ENCODE results near the gene SMC5.
"Not testable (repeated sequence)": the region's sequence is repeated elsewhere in the genome, so short reads cannot be mapped to it uniquely, and the experiment has no call there.

The SMC5 gene

DNA sequence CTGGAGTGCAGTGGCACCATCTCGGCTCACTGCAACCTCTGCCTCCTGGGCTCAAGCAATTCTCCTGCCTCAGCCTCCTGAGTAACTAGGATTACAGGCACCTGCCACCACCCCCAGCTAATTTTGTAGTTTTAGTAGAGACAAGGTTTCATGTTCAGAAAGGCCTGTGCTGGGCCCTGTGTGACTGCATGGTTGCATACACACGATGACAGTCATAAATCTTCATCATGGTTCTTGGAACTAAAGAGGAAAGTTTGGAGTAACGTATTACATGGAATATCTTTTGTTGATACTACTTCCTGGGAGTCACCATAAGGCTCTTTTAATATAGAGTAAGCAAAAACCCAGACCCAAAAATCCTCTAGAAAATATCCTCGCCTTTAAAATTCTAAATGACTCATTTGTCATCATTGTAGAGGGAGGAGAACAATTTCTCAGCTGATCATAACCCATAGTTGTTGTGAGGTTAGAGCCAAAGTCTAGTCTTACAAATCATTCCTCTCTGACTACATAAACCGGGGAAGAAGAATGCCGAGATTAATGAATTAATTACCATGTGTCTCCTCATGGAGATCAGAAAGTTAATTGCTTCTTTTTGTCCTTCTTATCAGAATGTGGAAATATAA, 108.6 kb downstream of the SMC5 start:
- DNase-seq (ENCODE audit: low spot score), result no peak

DNA sequence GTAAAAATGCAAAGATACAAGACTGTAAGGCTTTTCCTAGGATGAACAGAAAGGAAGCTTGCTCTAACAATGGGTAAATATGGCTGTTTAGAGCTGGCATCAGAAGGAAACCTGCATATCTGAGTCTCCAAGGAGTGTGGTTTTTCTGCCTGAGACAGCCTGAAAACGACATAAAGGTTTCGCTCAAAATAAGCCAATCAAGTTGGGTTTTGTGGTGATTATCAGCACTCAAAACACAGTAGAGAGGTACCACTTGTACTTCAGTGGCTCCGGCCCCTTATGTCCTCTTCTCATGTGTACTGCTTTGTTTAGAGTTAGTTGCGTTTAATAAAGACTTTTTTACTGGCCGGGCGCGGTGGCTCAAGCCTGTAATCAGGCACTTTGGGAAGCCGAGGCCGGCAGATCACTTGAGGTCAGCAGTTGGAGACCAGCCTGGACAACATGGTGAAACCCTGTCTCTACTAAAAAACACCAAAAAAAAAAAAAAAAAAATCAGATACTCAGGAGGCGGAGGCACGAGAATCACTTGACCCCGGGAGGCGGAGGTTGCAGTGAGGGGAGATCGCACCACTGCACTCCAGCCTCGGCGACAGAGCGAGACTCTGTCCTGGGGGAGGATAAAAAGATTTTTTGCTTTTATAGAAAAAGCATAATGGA, 116.3 kb downstream of the SMC5 start:
- no peak for DNase-seq (ENCODE audit: low spot score)

DNA sequence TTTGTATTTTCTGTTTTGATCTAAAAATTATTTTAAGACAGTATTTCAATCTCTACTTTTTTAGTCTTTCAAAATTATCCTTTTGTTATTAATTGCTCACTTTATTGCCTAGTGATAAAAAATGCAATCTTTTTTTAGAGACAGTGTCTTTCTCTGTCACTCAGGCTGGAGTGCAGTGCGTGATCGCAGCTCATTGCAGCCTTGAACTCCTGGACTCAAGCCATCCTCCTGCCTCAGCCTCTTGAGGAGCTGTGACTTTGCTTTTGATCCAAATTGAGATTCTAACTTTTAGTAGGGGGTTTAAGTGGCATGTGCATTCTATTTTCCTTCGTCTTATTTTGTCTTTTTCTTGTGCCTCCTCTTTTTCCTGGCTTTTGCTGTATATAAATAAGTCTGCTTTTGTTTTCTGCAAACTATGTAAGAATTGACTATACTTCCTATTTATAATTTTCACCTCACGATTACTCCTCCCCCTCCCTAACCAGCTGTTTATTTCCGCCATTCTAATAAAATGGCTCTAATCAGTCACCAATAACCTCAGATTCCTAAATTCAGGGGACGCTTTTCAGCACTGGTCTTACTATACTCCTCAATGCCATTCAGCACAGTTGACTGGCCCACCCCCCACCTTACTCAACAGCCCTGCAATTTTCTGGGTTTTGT, 123.4 kb downstream of the SMC5 start:
- DNase-seq (ENCODE audit: low spot score), result peak; percentile 45

DNA sequence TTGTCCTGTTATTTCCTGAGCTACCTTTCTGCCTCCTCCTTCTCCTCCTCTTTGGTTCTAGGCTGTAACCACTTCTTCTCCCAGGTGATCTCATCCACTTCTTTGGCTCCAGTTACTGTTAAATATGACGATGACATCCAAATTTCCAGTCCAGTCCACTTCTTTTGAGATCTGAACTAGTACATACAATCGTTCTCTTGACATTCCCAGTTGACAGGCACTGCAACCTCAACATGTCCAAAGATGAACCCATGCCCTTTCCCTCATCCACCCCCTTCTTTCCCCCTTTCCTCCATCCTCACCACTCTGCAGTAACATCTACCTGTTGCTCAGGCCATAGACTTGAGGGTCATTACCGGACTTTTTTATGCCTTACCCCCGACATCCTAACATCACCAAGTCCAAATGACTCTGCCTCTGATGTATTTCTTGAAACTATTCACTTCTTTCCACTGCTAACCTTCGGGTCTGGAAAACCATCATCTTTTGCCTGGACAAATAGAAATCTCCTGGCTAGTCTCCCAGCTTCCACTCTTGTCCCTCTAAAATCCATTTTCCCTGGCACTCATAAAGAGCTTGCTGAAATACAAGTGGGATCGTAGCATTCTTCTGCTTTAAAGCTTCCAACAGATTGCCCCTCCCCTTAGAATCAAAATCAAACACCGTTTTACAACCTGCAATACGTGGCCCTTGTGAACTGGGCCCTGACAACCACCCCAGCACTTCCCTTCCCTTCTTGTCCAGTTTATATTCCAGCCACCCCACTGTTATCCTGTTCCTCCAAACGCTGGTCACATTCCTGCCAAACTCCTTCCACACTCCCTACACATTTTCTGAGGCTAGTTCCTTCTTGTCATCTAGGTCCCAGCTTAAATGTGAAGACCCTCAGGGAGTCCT, 124.2 kb downstream of the SMC5 start:
- DNase-seq (ENCODE audit: low spot score), result peak; percentile 41

DNA sequence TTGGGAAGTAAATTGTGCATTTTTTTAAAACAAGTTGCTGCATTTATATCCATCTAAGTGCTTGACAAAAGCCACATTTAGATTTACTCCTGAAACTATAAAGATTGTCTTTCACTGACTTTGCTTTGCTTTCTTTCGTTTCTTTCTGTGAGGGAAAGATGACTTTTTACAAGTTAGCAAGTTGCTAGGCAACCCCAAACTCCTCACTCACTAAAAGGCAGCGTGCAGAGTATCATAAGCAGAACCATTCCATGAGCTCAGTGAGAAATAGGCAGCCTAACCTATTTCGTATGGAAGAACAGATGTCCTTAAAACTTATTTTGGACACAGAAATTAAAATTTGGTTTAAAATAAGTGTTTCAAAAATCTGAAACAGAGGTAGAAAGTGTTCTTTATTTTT, 126.6 kb downstream of the SMC5 start:
- DNase-seq (ENCODE audit: low spot score), result no peak

DNA sequence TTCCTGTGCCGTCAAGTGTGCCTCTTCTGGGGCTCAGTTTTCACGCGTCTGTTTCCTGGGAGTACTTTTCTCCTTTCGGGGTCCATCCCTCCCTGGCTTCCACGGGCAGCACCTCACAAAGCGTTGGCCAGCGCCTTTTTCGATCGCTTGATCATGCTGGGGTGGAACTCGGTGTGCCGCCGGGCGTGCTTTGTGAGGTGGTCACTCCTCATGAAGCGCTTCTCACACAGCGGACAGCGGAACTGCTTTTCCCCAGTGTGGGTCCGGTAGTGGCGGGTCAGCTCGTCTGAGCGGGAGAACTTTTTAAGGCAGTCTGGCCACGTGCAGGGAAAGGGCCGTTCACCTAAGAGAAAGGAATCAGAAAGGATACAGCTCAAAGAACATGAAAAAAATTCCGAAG, 128.9 kb downstream of the SMC5 start:
- DNase-seq (ENCODE audit: low spot score), result no peak

DNA sequence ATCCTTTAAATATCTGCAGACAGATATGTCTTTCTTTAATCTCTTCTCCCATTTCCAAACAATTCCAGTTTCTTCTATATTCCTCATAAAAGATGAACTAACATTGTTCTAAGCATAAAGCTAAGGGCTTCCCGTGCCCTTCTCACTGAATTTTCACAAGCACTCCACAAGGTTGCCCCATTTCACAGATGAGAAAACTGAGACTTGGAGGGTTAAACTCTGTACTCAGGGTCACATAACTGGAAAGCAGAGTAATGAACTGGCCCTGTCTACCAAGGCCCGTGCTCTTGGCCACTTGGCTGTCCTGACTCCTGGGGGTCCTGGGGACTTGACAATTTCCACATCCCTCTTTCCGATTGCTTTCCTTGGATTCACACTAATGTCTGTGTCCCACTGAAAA, 130.4 kb downstream of the SMC5 start:
- no peak for DNase-seq (ENCODE audit: low spot score)

DNA sequence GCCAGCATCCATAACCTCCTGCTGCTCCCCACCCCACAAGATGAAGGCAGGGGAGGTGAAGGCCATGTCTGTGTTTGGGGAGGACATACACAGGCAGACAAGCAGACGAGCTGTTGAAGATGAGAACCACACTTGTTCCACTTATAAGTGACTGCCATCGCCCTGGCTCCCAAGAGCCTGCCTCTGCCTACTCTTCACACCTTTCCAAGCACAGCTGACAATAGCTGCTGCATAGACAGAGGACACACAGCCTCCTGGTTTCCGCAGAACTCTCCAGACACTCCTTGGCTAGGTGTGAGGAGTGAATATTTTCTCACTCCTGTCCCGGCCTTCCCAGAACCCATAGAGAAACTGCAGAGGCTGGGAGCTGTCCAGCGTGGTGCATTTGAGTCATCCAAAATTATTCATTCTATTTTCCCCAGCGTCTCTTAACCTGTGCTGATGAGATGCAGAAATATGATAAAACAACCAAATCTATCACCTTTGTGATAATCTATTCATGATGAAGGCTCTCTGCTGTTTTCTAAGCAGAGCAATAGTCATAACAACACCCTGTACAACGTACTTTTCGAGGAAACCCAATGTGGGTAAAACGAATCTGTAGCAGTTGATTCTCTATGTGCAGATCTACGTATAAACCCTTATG, 131.0 kb downstream of the SMC5 start:
- DNase-seq (ENCODE audit: low spot score), result peak; percentile 55

DNA sequence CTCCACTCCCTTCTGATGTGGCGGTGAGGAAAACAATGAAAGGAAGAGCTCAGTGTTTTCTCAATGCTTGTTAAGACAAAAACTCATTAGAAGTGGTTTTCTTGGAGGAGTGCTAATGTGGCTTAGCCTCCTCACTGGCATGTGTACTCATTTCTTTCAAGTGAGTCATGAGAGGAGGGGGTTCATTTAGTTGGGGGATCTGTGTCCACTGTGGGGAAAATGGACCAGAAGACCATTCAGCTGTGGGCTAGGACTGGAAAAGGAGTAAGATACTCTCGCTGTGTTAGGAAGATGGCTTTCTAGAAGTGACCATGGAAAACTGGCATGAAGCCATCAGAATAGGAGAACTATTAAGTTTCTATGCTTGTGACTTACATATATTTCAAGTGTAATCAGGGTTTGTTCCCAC, 132.2 kb downstream of the SMC5 start:
- peak; percentile 39 for DNase-seq (ENCODE audit: low spot score)

DNA sequence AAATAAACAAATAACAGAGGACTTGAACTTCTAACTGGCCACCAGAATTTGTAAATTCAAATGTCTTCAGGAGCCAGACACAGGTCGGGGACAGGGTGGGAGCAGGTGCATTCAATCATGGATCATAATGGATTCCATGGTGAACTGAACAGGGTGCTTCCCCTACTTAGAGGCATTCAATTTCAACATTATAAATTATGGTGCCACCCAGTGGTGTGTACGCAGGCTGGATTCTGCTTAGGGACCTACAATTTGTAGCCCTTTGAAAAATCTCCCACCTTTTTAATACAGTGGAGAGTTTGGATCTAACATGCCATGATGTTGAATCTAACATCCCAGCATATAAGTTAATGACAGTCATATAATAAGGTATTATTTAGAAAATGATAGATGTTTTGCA, 133.4 kb downstream of the SMC5 start:
- DNase-seq (ENCODE audit: low spot score), result peak; percentile 65

DNA sequence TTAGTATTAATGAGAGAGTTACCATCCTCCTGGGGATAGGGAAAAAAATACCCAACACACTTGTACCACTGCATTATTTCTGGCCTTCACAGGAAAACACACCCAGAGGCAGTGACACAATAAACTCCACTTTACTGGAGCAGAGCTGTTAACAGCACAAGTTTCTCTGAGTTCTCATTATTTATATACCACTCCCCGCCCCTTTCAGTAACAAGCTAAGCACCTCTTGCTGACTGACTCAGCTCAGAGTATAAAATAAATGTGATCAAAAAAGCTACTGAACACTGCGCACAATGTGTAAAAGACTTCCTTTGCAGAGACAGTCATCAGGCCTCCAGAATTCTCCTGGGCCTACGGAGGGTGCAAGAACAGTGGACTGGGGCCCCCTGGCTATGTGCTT, 134.1 kb downstream of the SMC5 start:
- no peak for DNase-seq (ENCODE audit: low spot score)

DNA sequence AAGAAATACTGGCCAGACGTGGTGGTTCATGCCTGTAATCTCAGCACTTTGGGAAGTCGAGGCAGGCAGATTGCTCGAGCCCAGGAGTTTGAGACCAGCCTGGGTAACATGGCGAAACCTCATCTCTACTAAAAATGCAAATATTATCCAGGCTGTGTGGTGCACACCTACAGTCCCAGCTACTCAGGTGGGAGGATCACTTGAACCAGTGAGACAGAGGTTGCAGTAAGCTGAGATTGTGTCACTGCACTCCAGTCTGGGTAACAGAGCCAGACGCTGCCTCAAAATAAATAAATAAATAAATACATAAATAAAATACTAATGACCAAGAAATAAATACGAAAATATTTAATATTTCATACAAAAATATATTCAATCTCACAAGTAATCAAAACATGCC, 136.9 kb downstream of the SMC5 start:
- DNase-seq (ENCODE audit: low spot score), result no peak

DNA sequence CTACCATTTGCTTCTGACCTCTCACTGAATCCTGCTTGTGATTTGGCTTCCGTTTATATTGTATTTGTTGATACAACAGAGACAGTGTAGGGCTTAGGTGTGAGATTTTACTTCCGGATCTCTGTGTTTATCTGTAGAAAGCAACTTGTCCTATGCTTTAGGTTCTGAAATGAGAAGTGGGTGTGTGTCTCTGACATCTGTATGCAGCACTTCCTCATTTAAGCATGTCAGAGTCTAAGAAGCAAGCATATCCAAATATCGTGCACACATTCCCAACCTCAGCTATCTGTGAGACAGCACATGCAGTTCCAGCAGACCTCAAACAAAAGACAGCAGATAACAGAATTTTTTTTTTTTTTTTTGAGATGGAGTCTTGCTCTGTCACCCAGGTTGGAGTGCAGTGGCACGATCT, 139.4 kb downstream of the SMC5 start:
- DNase-seq (ENCODE audit: low spot score), result peak; percentile 39

DNA sequence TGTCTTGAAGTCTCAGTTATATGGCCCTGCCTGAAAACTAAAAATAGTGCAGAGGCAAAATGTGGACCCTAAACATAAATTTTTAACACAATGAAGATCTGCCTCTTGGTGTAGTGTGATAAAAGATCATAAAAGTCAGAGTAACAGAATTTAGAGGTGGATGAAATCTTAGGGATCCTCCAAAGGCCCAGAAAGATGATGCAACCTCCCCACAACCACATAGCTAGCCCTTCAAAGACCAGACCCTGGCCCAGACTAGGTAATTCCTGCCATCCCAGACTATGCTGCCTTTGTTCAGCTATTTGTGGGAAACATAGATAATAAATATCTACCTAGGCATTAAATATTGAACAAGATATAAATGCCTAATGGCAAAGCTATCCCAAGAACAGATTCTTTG, 140.4 kb downstream of the SMC5 start:
- no peak for DNase-seq (ENCODE audit: low spot score)

DNA sequence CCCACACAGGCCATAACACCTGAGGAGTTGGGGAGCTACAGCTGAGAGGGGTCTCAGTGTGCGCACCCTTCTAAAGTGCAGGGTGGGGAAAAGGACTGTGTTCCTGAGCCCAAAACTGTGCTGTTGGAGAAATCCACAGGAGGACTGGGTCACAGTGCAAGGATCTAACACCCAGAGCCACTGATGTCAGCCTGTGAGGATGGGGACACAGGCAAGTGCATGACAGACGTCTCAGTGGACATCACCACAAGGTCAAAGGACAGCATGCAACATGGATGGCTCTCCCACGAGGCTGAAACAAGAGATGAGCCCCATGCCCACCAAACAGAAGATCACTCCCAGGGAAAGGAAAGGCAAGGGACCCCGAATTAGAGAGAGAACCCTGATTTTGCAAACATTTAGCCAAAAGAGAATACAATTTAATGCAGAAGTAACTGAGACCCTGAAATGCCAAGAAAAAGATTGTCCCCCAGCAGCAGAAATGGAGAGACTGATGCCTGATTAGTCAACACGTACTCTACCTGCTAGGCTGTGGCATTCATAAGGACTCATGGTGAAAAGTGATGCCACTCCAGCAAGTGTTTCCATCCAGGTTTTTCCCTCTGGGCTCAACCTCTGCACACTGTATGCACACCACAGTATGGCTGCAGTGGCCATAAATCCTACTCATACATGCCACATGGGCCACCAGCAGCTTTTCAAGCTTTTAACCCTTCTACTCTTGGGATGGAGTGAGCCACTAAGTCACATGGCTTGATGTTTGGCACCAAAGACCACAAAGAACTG, 141.5 kb downstream of the SMC5 start:
- no peak for DNase-seq (ENCODE audit: low spot score)

DNA sequence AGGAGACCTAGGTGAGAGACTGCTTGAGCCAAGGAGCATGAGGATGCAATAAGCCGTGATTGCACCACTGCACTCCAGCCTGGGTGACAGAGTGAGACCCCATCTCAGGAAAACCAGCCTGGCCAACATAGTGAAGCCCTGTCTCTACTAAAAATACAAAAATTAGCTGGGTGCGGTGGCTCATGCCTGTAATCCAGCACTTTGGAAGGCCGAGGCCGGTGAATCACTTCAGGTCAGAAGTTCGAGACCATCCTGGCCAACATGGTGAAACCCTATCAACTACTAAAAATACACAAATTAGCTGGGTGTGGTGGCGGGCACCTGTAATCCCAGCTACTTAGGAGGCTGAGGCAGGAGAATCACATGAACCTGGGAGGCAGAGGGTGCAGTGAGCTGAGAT, 142.5 kb downstream of the SMC5 start:
- not testable (repeated sequence) for DNase-seq (ENCODE audit: low spot score)

DNA sequence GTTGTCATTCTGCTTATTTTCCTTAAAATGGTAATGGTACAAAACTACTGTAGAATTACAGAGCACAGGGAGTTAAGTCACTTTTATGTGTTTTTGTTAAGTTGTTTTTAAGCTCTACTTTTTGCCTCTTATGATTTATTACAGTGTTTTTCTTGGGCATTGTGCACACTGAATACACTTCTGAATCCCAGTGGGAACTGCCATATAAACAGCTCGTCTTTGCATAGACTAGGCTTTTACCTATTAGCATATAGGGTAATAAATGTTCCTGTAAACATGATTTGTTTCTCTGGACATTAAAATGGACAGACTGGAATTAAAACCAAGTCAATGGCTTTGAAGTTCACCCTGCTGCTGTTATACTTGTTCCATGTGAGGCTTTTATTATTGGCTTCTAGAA, 143.4 kb downstream of the SMC5 start:
- no peak for DNase-seq (ENCODE audit: low spot score)

DNA sequence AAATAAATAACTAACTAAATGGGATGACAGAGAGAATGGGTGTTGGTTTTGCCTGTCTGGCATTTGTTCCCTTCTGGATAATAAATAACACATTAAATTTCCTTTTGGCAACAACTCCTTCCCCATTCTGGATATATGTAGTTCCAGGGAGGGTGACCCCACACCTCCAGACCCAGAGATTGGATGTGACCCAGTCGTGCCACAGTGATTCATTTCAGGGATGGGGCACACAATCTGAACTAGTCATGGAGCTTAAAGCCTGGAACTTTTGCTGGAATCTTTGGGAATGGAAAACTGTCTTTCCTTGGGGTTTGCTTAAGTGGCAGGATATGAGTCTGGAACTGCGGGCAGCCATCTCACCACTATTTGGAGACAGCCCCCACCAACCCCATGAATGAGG, 144.4 kb downstream of the SMC5 start:
- no peak for DNase-seq (ENCODE audit: low spot score)

DNA sequence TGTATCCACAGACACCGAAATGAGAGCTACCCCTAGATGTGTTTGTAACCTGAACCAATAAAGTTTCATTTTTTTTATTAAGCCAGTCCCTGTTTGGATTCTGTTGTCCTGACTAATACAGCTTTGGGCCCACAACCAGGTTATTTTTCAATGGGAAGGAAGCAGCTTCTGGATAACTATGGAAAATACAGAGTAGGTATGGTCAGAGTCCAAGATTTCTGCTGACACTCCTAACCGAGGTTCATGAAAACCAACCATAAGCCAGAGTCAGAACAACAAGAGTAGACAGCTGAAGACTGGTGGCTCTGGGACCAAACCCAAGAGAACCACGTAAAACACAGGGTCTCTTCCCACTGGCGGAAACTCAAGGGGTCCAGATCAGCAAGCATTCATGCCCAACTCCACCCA, 144.8 kb downstream of the SMC5 start:
- DNase-seq (ENCODE audit: low spot score), result peak; percentile 35

DNA sequence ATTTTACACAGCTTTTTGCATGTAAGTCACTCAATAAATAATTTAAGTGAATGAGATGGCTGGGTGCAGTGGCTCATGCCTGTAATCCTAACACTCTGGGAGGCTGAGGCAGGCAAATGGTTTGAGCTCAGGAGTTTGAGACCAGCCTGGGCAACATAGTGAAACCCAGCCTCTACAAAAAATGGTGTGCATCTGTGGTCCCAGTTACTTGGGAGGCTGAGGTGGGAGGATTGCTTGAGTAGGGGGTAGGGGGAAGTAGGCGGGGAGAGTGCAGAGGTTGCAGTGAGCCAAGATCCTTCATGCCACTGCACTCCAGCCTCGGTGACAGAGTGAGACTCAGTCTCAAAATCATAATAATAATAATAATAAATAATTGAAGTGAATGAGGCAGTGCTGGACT, 145.5 kb downstream of the SMC5 start:
- DNase-seq (ENCODE audit: low spot score), result no peak
